Osteocyte (in vitro differentiated cells): ENCODE measurements around the gene LIX1. TPM values are rescaled to one million over a fixed set of nuclear protein-coding genes. Genes with fewer than 3 reads are reported as not detected.

Experiments
- DNase-seq: peaks from one replicate; pipeline ENCODE4 v3.0.0; 2021; ENCODE audit warnings: mixed read lengths; ENCODE audit not compliant: unreplicated experiment; ENCODE audit errors: extremely low spot score
- H3K27ac Mint-ChIP-seq: one replicate; pipeline ENCODE4 v1.8.0; 2021; ENCODE audit warnings: mild to moderate bottlenecking, mixed read lengths; ENCODE audit not compliant: unreplicated experiment
- H3K27me3 Mint-ChIP-seq: one replicate; pipeline ENCODE4 v1.8.0; 2021; ENCODE audit warnings: mixed read lengths; ENCODE audit not compliant: unreplicated experiment
- H3K36me3 Mint-ChIP-seq: one replicate; pipeline ENCODE4 v1.8.0; 2021; ENCODE audit warnings: mixed read lengths; ENCODE audit not compliant: unreplicated experiment
- H3K4me1 Mint-ChIP-seq: one replicate; pipeline ENCODE4 v1.8.0; 2021; ENCODE audit warnings: mixed read lengths; ENCODE audit not compliant: unreplicated experiment
- H3K4me3 Mint-ChIP-seq: one replicate; pipeline ENCODE4 v1.8.0; 2021; ENCODE audit warnings: mild to moderate bottlenecking, moderate library complexity, mixed read lengths; ENCODE audit not compliant: unreplicated experiment
- H3K9me3 Mint-ChIP-seq: one replicate; pipeline ENCODE4 v1.8.0; 2021; ENCODE audit warnings: mixed read lengths; ENCODE audit not compliant: unreplicated experiment
- total RNA-seq: library from RNA; stranded (reverse); gene quantifications from 2 replicates; pipeline ENCODE4 v1.2.1, GENCODE V29; 2021
- TF ChIP-seq, protein P1 (sequence below): fragments of 200-600 bp; sonication (generic); IDR thresholded peaks from 2 replicates; pipeline ENCODE4 v1.5.0; 2021; ENCODE audit warnings: antibody characterized with exemption, mild to moderate bottlenecking, moderate library complexity

The LIX1 gene
- total RNA-seq, 1 donor from 2014 or later = 0.48 TPM

DNA sequence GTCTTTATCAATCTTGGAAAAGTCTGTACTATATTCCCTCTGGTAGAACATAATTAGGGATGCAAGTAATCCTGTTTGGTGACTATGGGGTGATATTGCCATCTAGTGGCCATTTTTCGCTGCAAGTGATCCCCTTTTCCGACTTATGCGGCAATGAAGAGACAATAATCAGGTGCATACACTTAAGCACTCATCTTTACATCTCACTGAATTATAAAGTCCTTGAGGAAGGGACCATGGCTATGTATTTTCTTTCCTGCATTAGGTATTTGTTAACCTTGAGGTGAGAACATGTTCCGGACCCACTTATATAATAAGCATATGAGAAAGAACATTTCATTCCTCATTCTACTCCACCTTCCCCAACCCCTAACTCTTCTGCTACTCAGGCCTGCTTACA lies 19.6 kb upstream of the LIX1 start:
- DNase-seq = no peak
- H3K27ac Mint-ChIP-seq = no peak overlapping the region
- peaks cover 3% of the 10 kb centered on the region for H3K4me1 Mint-ChIP-seq
- H3K4me3 Mint-ChIP-seq = no peak overlapping the region
- peaks cover 44% of the 10 kb centered on the region for H3K36me3 Mint-ChIP-seq
- H3K9me3 Mint-ChIP-seq = peaks cover 18% of the 10 kb centered on the region
- no peaks in the 10 kb centered on the region for H3K27me3 Mint-ChIP-seq
- TF ChIP-seq, protein P1, sequence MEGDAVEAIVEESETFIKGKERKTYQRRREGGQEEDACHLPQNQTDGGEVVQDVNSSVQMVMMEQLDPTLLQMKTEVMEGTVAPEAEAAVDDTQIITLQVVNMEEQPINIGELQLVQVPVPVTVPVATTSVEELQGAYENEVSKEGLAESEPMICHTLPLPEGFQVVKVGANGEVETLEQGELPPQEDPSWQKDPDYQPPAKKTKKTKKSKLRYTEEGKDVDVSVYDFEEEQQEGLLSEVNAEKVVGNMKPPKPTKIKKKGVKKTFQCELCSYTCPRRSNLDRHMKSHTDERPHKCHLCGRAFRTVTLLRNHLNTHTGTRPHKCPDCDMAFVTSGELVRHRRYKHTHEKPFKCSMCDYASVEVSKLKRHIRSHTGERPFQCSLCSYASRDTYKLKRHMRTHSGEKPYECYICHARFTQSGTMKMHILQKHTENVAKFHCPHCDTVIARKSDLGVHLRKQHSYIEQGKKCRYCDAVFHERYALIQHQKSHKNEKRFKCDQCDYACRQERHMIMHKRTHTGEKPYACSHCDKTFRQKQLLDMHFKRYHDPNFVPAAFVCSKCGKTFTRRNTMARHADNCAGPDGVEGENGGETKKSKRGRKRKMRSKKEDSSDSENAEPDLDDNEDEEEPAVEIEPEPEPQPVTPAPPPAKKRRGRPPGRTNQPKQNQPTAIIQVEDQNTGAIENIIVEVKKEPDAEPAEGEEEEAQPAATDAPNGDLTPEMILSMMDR = peak; percentile 88

DNA sequence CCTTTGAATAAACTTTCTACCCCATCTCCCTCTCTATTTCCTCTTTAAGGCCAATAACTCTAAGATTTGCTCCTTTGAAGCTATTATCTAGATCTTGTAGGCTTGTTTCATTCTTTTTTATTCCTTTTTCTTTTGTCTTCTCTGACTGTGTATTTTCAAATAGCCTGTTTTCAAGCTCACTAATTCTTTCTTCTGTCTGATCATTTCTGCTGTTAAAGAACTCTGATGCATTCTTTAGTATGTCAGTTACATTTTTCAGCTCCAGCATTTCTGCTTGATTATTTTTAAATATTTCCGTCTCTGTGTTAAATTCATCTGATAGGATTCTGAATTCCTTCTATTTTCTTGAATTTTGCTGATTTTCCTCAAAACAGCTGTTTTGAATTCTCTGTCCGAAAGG lies 15.3 kb upstream of the LIX1 start:
- Mint-ChIP-seq H3K9me3 (peaks cover 35% of the 10 kb centered on the region), H3K27me3 (peaks cover 7% of the 10 kb centered on the region), H3K4me3 (no peak overlapping the region), H3K27ac (no peak overlapping the region), H3K36me3 (peaks cover 31% of the 10 kb centered on the region), H3K4me1 (no peaks in the 10 kb centered on the region)
- DNase-seq = no peak
- TF ChIP-seq, protein P1 = no peak

DNA sequence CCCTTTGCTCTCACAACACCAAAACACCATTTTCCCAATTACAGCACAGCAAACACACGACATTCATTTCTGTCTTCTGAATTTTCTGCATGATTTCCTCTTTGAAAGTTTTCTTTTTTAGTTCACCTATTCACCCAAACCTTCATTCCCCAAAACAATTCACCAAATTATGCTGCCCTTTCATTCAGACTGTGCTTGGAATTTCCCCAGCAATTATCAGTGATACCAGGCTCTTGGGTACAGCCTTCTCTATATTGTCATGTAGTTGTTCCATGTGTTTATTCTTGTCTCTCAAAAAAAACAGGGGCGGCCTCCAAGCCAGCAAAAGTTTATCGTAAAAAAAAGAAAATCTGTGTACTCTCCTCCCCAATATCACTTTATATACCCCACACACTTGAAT lies 9.0 kb upstream of the LIX1 start:
- TF ChIP-seq, protein P1 = no peak
- H3K4me3 Mint-ChIP-seq = no peak overlapping the region
- H3K27me3 Mint-ChIP-seq = peaks cover 7% of the 10 kb centered on the region
- H3K27ac Mint-ChIP-seq = no peak overlapping the region
- no peaks in the 10 kb centered on the region for H3K4me1 Mint-ChIP-seq
- DNase-seq = no peak
- peaks cover 10% of the 10 kb centered on the region for H3K9me3 Mint-ChIP-seq
- peaks cover 4% of the 10 kb centered on the region for H3K36me3 Mint-ChIP-seq

DNA sequence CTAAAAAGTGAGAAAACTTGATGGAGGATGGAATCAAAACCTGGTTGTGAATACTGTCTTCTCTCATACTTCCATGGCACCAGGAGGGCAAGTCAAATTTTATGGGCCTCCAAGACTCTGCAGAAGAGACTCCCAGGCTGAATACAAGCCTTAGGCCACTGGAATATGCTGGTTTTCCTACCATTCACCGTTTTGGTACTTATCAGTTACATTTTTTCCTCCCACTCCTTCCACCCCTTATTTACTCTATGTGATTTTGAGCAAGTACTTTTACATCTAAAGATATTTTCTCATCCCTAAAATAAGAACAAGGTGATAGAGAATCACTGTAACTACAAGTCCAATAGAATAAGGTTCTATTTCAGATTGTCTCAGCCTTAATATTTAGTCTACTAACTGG lies 8.0 kb upstream of the LIX1 start:
- H3K9me3 Mint-ChIP-seq = peaks cover 1% of the 10 kb centered on the region
- H3K27ac Mint-ChIP-seq = no peak overlapping the region
- H3K4me1 Mint-ChIP-seq = no peaks in the 10 kb centered on the region
- no peak for DNase-seq
- TF ChIP-seq, protein P1 = no peak
- no peaks in the 10 kb centered on the region for H3K36me3 Mint-ChIP-seq
- H3K4me3 Mint-ChIP-seq = no peak overlapping the region
- peaks cover 3% of the 10 kb centered on the region for H3K27me3 Mint-ChIP-seq

DNA sequence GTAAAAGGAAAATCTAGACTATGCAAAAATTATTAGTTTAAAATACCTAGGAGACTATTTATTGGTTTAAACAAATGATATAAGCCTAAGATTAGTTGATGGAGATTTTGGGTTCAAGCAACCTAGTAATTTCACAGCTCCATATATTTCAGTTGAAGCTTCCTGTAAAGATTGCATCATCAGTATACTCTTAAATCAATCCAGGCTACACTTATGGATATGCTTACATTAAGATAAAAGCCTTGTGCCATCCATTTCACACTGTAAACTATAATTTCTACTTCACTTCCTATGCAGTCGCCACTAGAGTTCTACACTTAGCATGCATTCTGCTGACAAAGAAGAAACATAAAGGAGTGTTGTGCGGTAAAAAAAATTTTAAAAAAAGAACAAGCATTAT lies 7.3 kb upstream of the LIX1 start:
- TF ChIP-seq, protein P1 = no peak
- peaks cover 3% of the 10 kb centered on the region for H3K27me3 Mint-ChIP-seq
- no peaks in the 10 kb centered on the region for H3K4me1 Mint-ChIP-seq
- H3K9me3 Mint-ChIP-seq = no peaks in the 10 kb centered on the region
- H3K27ac Mint-ChIP-seq = no peak overlapping the region
- H3K4me3 Mint-ChIP-seq = no peak overlapping the region
- DNase-seq = no peak
- no peaks in the 10 kb centered on the region for H3K36me3 Mint-ChIP-seq
